Measurements from ENCODE around the gene CDH13.

The CDH13 gene

GRCh38 chr16:83176802-83177201 lies 550.0 kb downstream of the CDH13 start:
- CTCF ChIA-PET = no interaction called here
- POLR2A ChIA-PET = no interaction called here
- DNase-seq (ENCODE audit: extremely low spot score) = no peak

GRCh38 chr16:83185902-83186301 lies 559.1 kb downstream of the CDH13 start:
- ChIA-PET CTCF (no interaction called here), POLR2A (no interaction called here)
- DNase-seq (ENCODE audit: extremely low spot score) = no peak
- no peak for TF ChIP-seq CTCF (IDR thresholded peaks at IDR 0.05; ENCODE audit: control extremely low read depth, extremely low read depth, low read depth, missing control alignments)

More at GRCh38 chr16:83176802-83177201, 550.0 kb downstream of the CDH13 start:
- TF ChIP-seq CTCF (IDR thresholded peaks at IDR 0.05; ENCODE audit: control extremely low read depth, extremely low read depth, low read depth, missing control alignments) = no peak

GRCh38 chr16:83187405-83187804 lies 560.6 kb downstream of the CDH13 start:
- TF ChIP-seq CTCF (IDR thresholded peaks at IDR 0.05; ENCODE audit: control extremely low read depth, extremely low read depth, low read depth, missing control alignments) = no peak
- DNase-seq (ENCODE audit: extremely low spot score) = no peak
- ChIA-PET POLR2A (no interaction called here), CTCF (no interaction called here)

- DNase-seq (ENCODE audit: extremely low spot score) = no peak
- no peak for TF ChIP-seq CTCF (IDR thresholded peaks at IDR 0.05; ENCODE audit: control extremely low read depth, extremely low read depth, low read depth, missing control alignments)
- ChIA-PET POLR2A (no interaction called here), CTCF (no interaction called here)
These were observed 570.0 kb downstream of the CDH13 start for GRCh38 chr16:83196796-83197195.

GRCh38 chr16:83197450-83197849 lies 570.7 kb downstream of the CDH13 start:
- POLR2A ChIA-PET = no interaction called here
- TF ChIP-seq CTCF (IDR thresholded peaks at IDR 0.05; ENCODE audit: control extremely low read depth, extremely low read depth, low read depth, missing control alignments) = no peak
- CTCF ChIA-PET = no interaction called here
- no peak for DNase-seq (ENCODE audit: extremely low spot score)

- ChIA-PET CTCF (interaction anchor here (1.5 kb wide), 1 partner anchor 935 kb away, joined by 3 read pairs; no protein-coding TSS in a partner anchor), POLR2A (no interaction called here)
- no peak for DNase-seq (ENCODE audit: extremely low spot score)
- TF ChIP-seq CTCF (IDR thresholded peaks at IDR 0.05; ENCODE audit: control extremely low read depth, extremely low read depth, low read depth, missing control alignments) = no peak
These were observed 572.2 kb downstream of the CDH13 start for GRCh38 chr16:83198977-83199376.

All from GM10248 (cell line).